Central memory CD8-positive, alpha-beta T cell (primary cell): ENCODE measurements around the gene RGS21.
"Not testable (repeated sequence)": the region's sequence is repeated elsewhere in the genome, so short reads cannot be mapped to it uniquely, and the experiment has no call there.

Source experiments
- ATAC-seq: fragments of 150-1000 bp; cut with Tn5 transposase; replicated peaks from 2 replicates; pipeline ENCODE4 v1.10.0; 2022; ENCODE audit warnings: mild to moderate bottlenecking, moderate FRiP score, moderate number of reproducible peaks; ENCODE audit not compliant: poor library complexity, severe bottlenecking; ENCODE audit errors: extremely low read depth
- DNase-seq, 2 donors: peaks; one replicate each; pipeline ENCODE4 v3.0.0; 2021; ENCODE audit warnings: low spot score in 2 of 2
- H3K27ac Mint-ChIP-seq: one replicate; pipeline ENCODE4 v1.8.0; 2022; ENCODE audit warnings: low read depth, mild to moderate bottlenecking, moderate library complexity, mixed read lengths
- H3K27me3 Mint-ChIP-seq: one replicate; pipeline ENCODE4 v1.8.0; 2022; ENCODE audit warnings: mixed read lengths
- H3K36me3 Mint-ChIP-seq: one replicate; pipeline ENCODE4 v1.8.0; 2022; ENCODE audit warnings: mild to moderate bottlenecking, moderate library complexity, mixed read lengths; ENCODE audit not compliant: insufficient read depth
- H3K4me1 Mint-ChIP-seq: one replicate; pipeline ENCODE4 v1.8.0; 2022; ENCODE audit warnings: mixed read lengths
- H3K4me3 Mint-ChIP-seq: one replicate; pipeline ENCODE4 v1.8.0; 2022; ENCODE audit warnings: mild to moderate bottlenecking, moderate library complexity, mixed read lengths
- H3K9me3 Mint-ChIP-seq: one replicate; pipeline ENCODE4 v1.8.0; 2022; ENCODE audit warnings: mixed read lengths

Gene RGS21

GRCh38 chr1:192316942-192317450 lies at the start of gene RGS21:
RGS21 (plus strand) TSS chr1:192316992; CDS start chr1:192343037, 26,045 bp downstream.
- no peaks in the 10 kb centered on the region for H3K27me3 Mint-ChIP-seq
- DNase-seq (no peak), ATAC-seq (no peak)
- no peak within 1 kb of the TSS for H3K4me3 Mint-ChIP-seq
- no peaks in the 10 kb centered on the region for H3K36me3 Mint-ChIP-seq
- H3K4me1 Mint-ChIP-seq: no peaks in the 10 kb centered on the region
- H3K9me3 Mint-ChIP-seq: peaks cover 7% of the 10 kb centered on the region
- no peak within 1 kb of the TSS for H3K27ac Mint-ChIP-seq

DNA sequence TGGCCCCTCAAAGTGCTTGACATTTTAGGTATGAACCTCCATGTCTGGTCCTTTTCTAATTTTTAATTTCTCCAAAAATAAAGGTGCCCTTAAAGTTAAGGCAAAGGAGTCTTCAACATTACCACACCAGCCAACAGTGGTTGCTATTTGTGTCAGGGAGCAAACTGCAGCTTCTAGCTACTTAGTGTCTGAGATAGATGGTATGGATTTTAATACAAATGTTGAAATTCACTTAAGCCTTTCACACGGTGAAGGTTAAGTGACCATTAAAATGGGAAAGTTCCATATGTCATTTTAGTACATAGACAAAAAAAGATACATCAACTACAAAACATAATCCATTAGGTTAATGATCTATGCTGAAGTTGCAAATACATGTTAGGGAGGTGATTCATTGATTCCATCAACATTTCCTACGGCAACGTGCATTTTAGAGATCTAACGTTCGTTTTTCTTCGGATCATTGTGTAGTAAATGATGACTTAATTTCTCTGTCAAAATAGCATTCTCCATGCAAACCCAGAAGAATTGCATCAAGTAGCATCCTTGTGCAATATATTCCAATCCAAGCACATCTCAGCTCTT lies 48.2 kb upstream of the RGS21 start:
- Mint-ChIP-seq H3K27ac (no peak overlapping the region), H3K4me1 (no peaks in the 10 kb centered on the region), H3K9me3 (peaks cover 15% of the 10 kb centered on the region), H3K27me3 (no peaks in the 10 kb centered on the region), H3K36me3 (no peaks in the 10 kb centered on the region), H3K4me3 (no peak overlapping the region)
- DNase-seq (no peak), ATAC-seq (no peak)

GRCh38 chr1:192270398-192270797 lies 46.4 kb upstream of the RGS21 start:
- Mint-ChIP-seq H3K27ac (no peak overlapping the region), H3K4me1 (no peaks in the 10 kb centered on the region), H3K36me3 (no peaks in the 10 kb centered on the region), H3K4me3 (no peak overlapping the region), H3K27me3 (no peaks in the 10 kb centered on the region), H3K9me3 (peaks cover 21% of the 10 kb centered on the region)
- DNase-seq (no peak), ATAC-seq (no peak)

GRCh38 chr1:192272732-192273131 lies 44.1 kb upstream of the RGS21 start:
- Mint-ChIP-seq H3K27me3 (no peaks in the 10 kb centered on the region), H3K4me3 (no peak overlapping the region), H3K4me1 (no peaks in the 10 kb centered on the region), H3K9me3 (peaks cover 14% of the 10 kb centered on the region), H3K27ac (no peak overlapping the region), H3K36me3 (no peaks in the 10 kb centered on the region)
- ATAC-seq (no peak), DNase-seq (no peak)

DNA sequence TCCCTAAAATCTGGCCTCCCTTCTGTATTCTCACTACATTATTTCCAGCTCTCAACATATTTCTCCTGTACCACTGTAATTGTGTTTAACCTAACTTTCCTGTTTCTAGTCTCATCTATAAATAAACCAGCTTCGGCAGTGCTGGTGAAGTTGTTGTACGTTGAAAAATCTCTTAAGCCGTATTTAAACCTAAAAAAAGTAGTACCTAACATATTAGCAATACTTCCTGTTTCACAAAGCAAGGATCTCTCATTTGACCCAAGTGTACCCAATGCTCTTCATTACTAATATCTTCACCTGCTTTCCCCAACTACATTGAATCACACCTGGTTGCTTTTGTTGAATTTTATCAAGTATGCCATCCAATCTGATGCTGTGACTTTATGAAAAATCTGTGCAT lies 42.2 kb upstream of the RGS21 start:
- H3K4me1 Mint-ChIP-seq: no peaks in the 10 kb centered on the region
- H3K27me3 Mint-ChIP-seq: no peaks in the 10 kb centered on the region
- H3K4me3 Mint-ChIP-seq: no peak overlapping the region
- DNase-seq (no peak), ATAC-seq (no peak)
- H3K36me3 Mint-ChIP-seq: no peaks in the 10 kb centered on the region
- no peak overlapping the region for H3K27ac Mint-ChIP-seq
- peaks cover 14% of the 10 kb centered on the region for H3K9me3 Mint-ChIP-seq

DNA sequence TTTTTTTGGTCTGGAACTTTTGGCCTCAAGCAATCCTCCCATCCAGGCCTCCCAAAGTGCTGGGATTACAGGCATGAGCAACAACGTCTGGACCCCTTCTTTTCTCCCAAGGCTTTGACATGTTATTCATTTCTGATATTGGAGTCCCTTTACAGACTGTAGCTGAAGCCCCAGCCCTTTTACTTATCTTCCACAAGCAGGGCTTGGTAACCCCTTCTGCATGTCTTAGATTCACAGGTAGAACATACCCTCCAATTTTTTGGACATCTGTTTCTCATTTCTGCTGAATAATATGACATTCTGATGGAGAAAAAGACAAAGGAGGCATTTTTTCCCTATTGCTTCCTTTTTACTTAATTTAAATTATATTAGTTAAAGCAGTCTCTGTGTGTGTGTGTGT lies 39.2 kb upstream of the RGS21 start:
- H3K36me3 Mint-ChIP-seq: peaks cover under 1% of the 10 kb centered on the region
- peaks cover 11% of the 10 kb centered on the region for H3K9me3 Mint-ChIP-seq
- H3K27me3 Mint-ChIP-seq: no peaks in the 10 kb centered on the region
- no peak overlapping the region for H3K4me3 Mint-ChIP-seq
- H3K27ac Mint-ChIP-seq: no peak overlapping the region
- H3K4me1 Mint-ChIP-seq: no peaks in the 10 kb centered on the region
- ATAC-seq (no peak), DNase-seq (no peak)

DNA sequence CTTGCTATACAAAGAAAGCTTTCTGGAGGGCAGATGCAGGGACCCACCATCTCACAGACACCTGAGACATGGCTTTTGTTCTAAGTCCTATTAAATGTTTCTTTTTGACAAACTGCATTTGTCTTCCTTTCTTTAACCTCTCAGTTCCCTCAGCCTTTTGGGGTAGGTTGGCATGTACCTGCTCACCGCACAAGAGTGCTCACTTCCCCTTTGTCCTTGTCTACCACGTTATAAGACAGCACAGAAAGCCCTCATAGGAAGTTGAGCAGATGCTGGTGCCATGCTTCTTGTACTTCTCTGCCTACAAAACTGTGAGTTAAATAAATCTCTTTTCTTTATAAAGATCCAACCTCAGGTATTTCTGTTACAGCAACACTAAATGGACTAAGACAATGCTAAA lies 31.9 kb upstream of the RGS21 start:
- H3K27ac Mint-ChIP-seq: no peak overlapping the region
- H3K9me3 Mint-ChIP-seq: peaks cover 24% of the 10 kb centered on the region
- peaks cover 2% of the 10 kb centered on the region for H3K36me3 Mint-ChIP-seq
- ATAC-seq: no peak
- no peak for DNase-seq
- H3K4me1 Mint-ChIP-seq: no peaks in the 10 kb centered on the region
- no peak overlapping the region for H3K4me3 Mint-ChIP-seq
- no peaks in the 10 kb centered on the region for H3K27me3 Mint-ChIP-seq

GRCh38 chr1:192303029-192303428 lies 13.8 kb upstream of the RGS21 start:
- ATAC-seq: no peak
- H3K27me3 Mint-ChIP-seq: no peaks in the 10 kb centered on the region
- H3K9me3 Mint-ChIP-seq: peaks cover 11% of the 10 kb centered on the region
- no peaks in the 10 kb centered on the region for H3K36me3 Mint-ChIP-seq
- no peak overlapping the region for H3K4me3 Mint-ChIP-seq
- H3K4me1 Mint-ChIP-seq: no peaks in the 10 kb centered on the region
- no peak for DNase-seq
- H3K27ac Mint-ChIP-seq: no peak overlapping the region

GRCh38 chr1:192308314-192308713 lies 8.5 kb upstream of the RGS21 start:
- peaks cover 18% of the 10 kb centered on the region for H3K9me3 Mint-ChIP-seq
- H3K27me3 Mint-ChIP-seq, ATAC-seq, H3K27ac Mint-ChIP-seq, H3K36me3 Mint-ChIP-seq, H3K4me3 Mint-ChIP-seq, DNase-seq, H3K4me1 Mint-ChIP-seq: not testable (repeated sequence)

DNA sequence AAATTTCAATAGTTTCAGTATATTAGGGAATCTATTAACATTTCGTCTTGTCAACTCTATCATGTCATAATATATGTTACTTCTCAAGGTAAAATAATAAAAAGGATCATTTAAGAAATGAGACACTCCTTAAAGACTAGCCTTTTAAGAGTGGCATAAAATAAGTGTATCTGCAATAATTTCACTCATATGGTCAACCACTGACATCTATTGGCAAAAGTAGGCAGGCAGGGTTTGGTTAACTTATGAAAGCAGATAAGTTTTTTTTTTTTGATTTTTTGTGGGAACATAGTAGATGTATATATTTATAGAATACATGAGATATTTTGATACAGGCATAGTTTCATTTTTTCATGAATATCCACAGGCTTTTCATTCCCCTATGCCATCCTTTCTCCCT lies 5.5 kb upstream of the RGS21 start:
- ATAC-seq: no peak
- H3K9me3 Mint-ChIP-seq: peaks cover 14% of the 10 kb centered on the region
- H3K36me3 Mint-ChIP-seq: no peaks in the 10 kb centered on the region
- DNase-seq: no peak
- no peak overlapping the region for H3K4me3 Mint-ChIP-seq
- H3K27me3 Mint-ChIP-seq: no peaks in the 10 kb centered on the region
- H3K27ac Mint-ChIP-seq: no peak overlapping the region
- H3K4me1 Mint-ChIP-seq: no peaks in the 10 kb centered on the region

DNA sequence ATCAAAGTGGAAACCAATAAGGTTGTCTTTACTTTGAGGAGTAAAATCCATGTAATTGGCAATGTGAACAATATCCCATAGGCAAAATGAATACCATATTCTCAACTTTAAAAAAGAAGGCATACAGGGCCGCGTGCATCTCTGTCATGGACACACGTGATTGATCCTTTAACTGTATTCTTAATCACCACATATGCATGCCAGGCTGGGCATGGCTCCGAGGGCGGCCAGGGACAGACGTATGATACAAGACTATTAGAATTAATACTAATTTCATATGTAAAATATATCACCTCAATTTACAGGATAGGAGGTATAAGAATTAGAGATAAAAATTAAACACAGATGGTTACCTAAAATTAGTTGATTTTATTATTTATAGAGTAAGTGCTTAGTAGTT lies 11.2 kb downstream of the RGS21 start:
- Mint-ChIP-seq H3K4me3 (no peak overlapping the region), H3K27me3 (no peaks in the 10 kb centered on the region), H3K4me1 (no peaks in the 10 kb centered on the region), H3K27ac (no peak overlapping the region), H3K36me3 (no peaks in the 10 kb centered on the region), H3K9me3 (peaks cover 5% of the 10 kb centered on the region)
- no peak for ATAC-seq
- no peak for DNase-seq

DNA sequence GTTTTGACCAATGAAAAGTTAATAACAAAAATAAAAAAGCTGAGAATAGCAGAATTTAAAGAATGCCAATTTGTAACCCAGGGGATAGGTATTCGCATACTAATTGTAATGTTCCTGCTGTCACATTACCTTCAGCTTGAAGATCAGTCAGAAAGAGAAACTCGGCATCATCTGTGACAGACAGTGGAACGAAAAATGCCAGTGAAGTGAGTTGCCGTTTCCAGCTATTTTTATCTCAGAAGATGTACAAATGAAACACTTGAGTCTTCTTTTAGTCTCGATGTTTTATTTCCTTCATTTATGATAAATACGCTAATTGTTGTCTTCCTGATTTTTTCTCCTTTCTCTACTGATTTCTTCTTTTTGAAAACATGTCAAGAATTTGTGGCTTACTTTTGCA lies 26.1 kb downstream of the RGS21 start:
- ATAC-seq: no peak
- no peak for DNase-seq
- Mint-ChIP-seq H3K9me3 (peaks cover 5% of the 10 kb centered on the region), H3K27me3 (no peaks in the 10 kb centered on the region), H3K4me1 (no peaks in the 10 kb centered on the region), H3K36me3 (no peaks in the 10 kb centered on the region), H3K27ac (no peak overlapping the region), H3K4me3 (no peak overlapping the region)

- peaks cover 5% of the 10 kb centered on the region for H3K9me3 Mint-ChIP-seq
- H3K27ac Mint-ChIP-seq: no peak overlapping the region
- H3K36me3 Mint-ChIP-seq: no peaks in the 10 kb centered on the region
- no peak overlapping the region for H3K4me3 Mint-ChIP-seq
- no peaks in the 10 kb centered on the region for H3K4me1 Mint-ChIP-seq
- no peak for DNase-seq
- no peaks in the 10 kb centered on the region for H3K27me3 Mint-ChIP-seq
- no peak for ATAC-seq
Observed at GRCh38 chr1:192343344-192343743, 26.6 kb downstream of the RGS21 start.
